Parathyroid adenoma (tissue), 2 donors: ENCODE data around the gene ADORA2A.

Experiments used
- H2AFZ ChIP-seq: fragments of 300-600 bp; sonication (generic); one replicate; pipeline ENCODE4 v1.7.0; 2017; ENCODE audit warnings: antibody characterized with exemption, mild to moderate bottlenecking
- H3K27ac ChIP-seq: fragments of 300-600 bp; sonication (generic); one replicate; pipeline ENCODE4 v1.7.0; 2017
- H3K27me3 ChIP-seq: fragments of 300-600 bp; sonication (generic); one replicate; pipeline ENCODE4 v1.7.0; 2017; ENCODE audit warnings: low read length; ENCODE audit not compliant: control insufficient read depth, insufficient read depth
- H3K36me3 ChIP-seq: fragments of 300-600 bp; sonication (generic); one replicate; pipeline ENCODE4 v1.7.0; 2017; ENCODE audit warnings: low read length; ENCODE audit not compliant: control insufficient read depth, insufficient read depth
- H3K4me1 ChIP-seq: fragments of 300-600 bp; sonication (generic); one replicate; pipeline ENCODE4 v1.7.0; 2017; ENCODE audit warnings: control low read depth
- H3K4me2 ChIP-seq: fragments of 300-600 bp; sonication (generic); one replicate; pipeline ENCODE4 v1.7.0; 2017; ENCODE audit warnings: low read length
- H3K4me3 ChIP-seq: fragments of 300-600 bp; sonication (generic); one replicate; pipeline ENCODE4 v1.7.0; 2017; ENCODE audit warnings: low read depth, low read length
- H3K79me2 ChIP-seq: fragments of 300-600 bp; sonication (generic); one replicate; pipeline ENCODE4 v1.7.0; 2017; ENCODE audit warnings: control low read depth
- H3K9ac ChIP-seq: fragments of 300-600 bp; sonication (generic); one replicate; pipeline ENCODE4 v1.7.0; 2017; ENCODE audit warnings: mild to moderate bottlenecking
- H3K9me3 ChIP-seq: fragments of 300-600 bp; sonication (generic); one replicate; pipeline ENCODE4 v1.7.0; 2017; ENCODE audit warnings: low read length; ENCODE audit not compliant: control insufficient read depth
- CTCF ChIP-seq: fragments of 300-600 bp; sonication (generic); IDR thresholded peaks from one replicate; pipeline ENCODE4 v1.7.0; 2017; ENCODE audit warnings: antibody characterized with exemption, mild to moderate bottlenecking
- donor health status: primary hyperparathyroidism.

ADORA2A gene

GRCh38 chr22:24427500-24428164 lies at the start of gene ADORA2A:
ADORA2A (plus strand) TSS chr22:24427599; CDS start chr22:24433405, 5,806 bp downstream.
- Histone ChIP-seq H3K36me3 (no peaks in the 10 kb centered on the region), H3K4me1 (no peaks in the 10 kb centered on the region), H3K27me3 (no peaks in the 10 kb centered on the region), H3K79me2 (no peaks in the 10 kb centered on the region), H3K9me3 (no peaks in the 10 kb centered on the region), H3K4me3 (no peak within 1 kb of the TSS), H3K9ac (no peak within 1 kb of the TSS), H3K4me2 (no peak within 1 kb of the TSS), H3K27ac (no peak within 1 kb of the TSS), H2AFZ (no peak within 1 kb of the TSS)
- no peak for TF ChIP-seq CTCF

- H3K36me3 ChIP-seq, result no peaks in the 10 kb centered on the region
- no peaks in the 10 kb centered on the region for H3K79me2 ChIP-seq
These were observed 47.9 kb upstream of the ADORA2A start for GRCh38 chr22:24379536-24379935.

GRCh38 chr22:24380220-24380904 lies 47.0 kb upstream of the ADORA2A start:
- Histone ChIP-seq H3K4me2 (no peak overlapping the region), H3K9me3 (no peaks in the 10 kb centered on the region), H3K79me2 (no peaks in the 10 kb centered on the region), H3K4me3 (no peak overlapping the region), H3K36me3 (no peaks in the 10 kb centered on the region), H3K4me1 (no peaks in the 10 kb centered on the region), H3K9ac (no peak overlapping the region), H3K27ac (no peak overlapping the region), H3K27me3 (no peaks in the 10 kb centered on the region), H2AFZ (no peak overlapping the region)
- no peak for TF ChIP-seq CTCF

More at GRCh38 chr22:24379536-24379935, 47.9 kb upstream of the ADORA2A start:
- Histone ChIP-seq H3K27me3 (no peaks in the 10 kb centered on the region), H3K9ac (no peak overlapping the region), H3K4me2 (no peak overlapping the region), H3K4me1 (no peaks in the 10 kb centered on the region), H3K4me3 (no peak overlapping the region), H2AFZ (no peak overlapping the region), H3K27ac (no peak overlapping the region), H3K9me3 (no peaks in the 10 kb centered on the region)
- TF ChIP-seq CTCF, result no peak

GRCh38 chr22:24380905-24381230 lies 46.5 kb upstream of the ADORA2A start:
- Histone ChIP-seq H3K4me2 (no peak overlapping the region), H3K27me3 (no peaks in the 10 kb centered on the region), H2AFZ (no peak overlapping the region), H3K9ac (no peak overlapping the region), H3K4me3 (no peak overlapping the region), H3K36me3 (no peaks in the 10 kb centered on the region), H3K4me1 (no peaks in the 10 kb centered on the region), H3K27ac (no peak overlapping the region), H3K9me3 (no peaks in the 10 kb centered on the region), H3K79me2 (no peaks in the 10 kb centered on the region)
- no peak for TF ChIP-seq CTCF

GRCh38 chr22:24383061-24383460 lies 44.3 kb upstream of the ADORA2A start:
- Histone ChIP-seq H3K4me1 (no peaks in the 10 kb centered on the region), H3K4me3 (no peak overlapping the region), H3K36me3 (no peaks in the 10 kb centered on the region), H3K27me3 (no peaks in the 10 kb centered on the region), H3K27ac (no peak overlapping the region), H3K4me2 (no peak overlapping the region), H2AFZ (no peak overlapping the region), H3K79me2 (no peaks in the 10 kb centered on the region), H3K9me3 (no peaks in the 10 kb centered on the region), H3K9ac (no peak overlapping the region)
- no peak for TF ChIP-seq CTCF
